NCI-H526 treated with DMSO at 0.1 percent for 48 hours (cell line): ENCODE data around the gene CARD10.

Experiments
- DNase-seq: peaks from one replicate; lab custom pipeline; 2025; lab: John Stamatoyannopoulos, UW

Gene CARD10

DNA sequence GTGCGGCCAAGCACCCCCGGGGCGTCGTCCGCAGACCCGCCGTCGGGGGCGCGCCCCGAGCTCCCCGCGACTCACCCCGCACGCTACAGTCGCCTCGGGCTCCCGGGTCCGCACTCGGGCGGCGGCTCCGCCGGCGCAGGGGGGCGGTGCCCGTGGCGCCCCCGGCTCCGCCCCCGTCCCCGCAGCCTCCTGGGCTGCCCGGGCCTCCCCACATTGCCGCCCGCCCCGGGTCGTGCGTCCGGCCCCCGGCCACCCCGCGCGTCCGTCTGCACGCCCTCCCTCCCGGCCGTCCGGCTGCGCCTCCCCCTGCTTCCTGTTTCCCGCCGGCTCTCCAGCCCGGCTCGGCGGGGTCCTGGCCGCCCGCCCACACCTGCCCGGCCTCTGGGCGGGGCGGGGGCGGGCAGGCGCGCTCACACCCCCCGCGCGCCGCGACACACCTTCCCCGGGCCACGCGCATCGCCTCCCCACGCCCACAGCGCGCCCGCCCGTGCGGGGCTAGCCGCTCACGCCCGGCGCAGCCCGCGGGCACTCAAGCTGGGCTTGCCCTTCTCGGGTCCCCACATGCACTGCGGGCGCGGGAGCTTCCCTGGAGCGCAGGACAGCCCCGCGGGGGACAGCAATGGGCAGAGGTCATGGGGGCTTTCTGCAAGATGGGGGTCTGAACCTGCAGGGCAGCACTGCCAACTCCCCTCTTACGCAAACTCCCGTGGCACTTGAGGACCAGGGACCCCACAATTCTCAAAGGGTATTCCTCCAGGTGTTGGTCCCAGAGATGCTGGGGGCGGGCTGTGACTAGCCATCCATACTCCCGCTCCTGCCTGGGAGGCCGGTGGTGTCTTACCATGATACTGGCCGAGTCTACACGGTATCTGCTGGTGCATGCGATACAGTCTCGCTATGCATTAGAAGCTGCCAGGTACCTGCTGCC, at the start of gene CARD10:
CARD10 (minus strand) TSS at position 148 of the 928 bp plus-strand sequence. CDS start 215 bp downstream, outside the sequence.
- DNase-seq = no peak

DNA sequence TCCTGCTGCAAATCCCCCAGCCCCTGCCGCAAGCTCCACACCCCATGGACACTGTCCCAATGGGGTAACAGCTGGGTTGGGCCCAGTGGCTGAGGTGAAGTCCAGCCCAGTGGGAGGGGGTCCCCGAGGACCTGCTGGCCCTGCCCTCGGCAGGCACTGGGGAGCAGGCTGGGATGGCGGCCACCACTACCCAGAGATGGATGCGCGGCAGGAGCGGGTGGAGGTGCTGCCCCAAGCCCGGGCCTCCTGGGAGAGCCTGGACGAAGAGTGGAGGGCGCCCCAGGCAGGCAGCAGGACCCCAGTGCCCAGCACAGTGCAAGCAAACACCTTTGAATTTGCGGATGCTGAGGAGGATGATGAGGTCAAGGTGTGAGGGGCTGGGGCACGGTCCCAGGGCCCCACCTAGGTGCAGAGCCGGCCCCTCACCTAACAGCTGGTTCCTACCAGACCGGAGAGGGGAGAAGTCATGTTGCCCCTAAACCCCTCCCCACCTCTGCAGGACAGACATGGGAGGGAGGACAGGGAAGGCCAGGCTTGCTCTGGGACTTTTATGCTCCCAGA, 49.3 kb upstream of the CARD10 start:
- no peak for DNase-seq

DNA sequence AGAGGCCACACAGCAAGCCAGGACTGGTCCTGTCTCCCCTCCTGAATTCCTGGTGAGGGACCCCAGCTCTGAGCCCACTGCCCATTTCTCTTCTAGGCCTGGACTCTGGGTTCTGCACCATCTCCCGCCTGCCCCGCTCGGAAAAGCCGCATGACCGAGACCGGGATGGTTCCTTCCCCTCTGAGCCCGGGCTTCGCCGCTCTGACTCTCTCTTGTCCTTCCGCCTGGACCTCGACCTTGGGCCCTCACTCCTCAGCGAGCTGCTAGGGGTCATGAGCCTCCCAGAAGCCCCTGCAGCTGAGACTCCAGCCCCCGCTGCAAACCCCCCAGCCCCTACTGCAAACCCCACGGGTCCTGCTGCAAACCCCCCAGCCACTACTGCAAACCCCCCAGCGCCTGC, 48.8 kb upstream of the CARD10 start:
- DNase-seq = no peak

GRCh38 chr22:37566903-37567798, 47.9 kb upstream of the CARD10 start:
- peak; percentile 8 for DNase-seq

GRCh38 chr22:37566329-37566837, 47.2 kb upstream of the CARD10 start:
- DNase-seq = no peak

DNA sequence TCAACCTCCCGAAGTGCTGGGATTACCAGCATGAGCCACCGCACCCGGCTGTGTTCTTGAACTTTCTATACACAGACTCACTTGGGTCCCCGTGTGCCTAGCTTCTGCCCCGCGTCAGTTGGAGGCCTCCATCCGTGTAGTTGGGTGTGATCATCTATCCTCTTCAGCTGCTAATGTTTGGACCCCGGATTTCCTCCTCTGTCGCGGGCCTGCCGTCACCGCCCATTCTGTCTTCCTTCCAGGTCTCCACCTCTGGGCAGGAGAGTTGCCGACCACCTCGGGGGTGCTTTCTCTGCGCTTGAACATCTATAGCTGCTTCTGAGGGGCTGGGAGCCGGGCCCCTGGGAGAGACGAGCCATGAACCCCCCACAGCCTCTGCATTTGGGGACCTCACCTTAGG, 46.6 kb upstream of the CARD10 start:
- DNase-seq = no peak

GRCh38 chr22:37564111-37564711, 45.0 kb upstream of the CARD10 start:
- DNase-seq = no peak

- DNase-seq = peak; percentile 71
These were observed 44.2 kb upstream of the CARD10 start for GRCh38 chr22:37563153-37564081.

DNA sequence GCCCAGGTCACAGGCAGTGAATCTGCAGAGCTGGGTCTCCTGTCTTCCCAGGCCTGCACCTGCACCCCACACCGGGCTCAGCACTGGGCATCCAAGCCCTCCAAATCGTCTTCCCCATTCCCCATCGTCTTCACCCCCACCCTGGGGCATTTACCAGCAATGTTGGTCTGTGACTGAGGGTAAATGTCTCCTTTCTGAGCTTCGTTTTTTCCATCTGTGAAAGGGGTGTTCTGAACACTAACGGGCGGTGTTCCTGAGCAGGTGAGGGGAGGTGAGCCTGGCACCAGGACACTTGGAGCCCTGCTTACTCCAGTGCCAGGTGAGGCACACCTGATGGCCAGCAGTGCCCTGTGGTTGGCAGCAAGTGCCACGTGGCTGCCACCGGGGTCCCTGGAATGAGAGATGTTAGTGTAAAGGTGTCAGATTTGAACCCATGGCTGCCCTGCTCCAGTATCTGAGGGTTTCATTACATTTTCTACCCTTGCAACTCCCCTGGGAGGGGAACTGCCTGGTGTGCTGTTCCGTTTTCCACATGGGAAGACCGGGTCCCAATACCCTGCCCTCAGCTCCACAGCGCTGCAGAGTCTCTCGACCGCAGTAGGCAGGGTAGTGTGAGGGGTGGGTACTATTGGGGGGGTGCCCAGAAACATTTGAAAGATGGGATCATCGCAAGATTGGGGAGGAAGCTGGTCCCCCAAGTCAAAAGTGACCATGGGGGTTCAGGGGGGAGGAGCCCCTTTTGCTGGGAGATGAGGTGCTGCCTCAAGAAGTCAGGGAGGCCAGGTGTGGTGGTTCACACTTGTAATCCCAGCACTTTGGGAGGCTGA, 43.0 kb upstream of the CARD10 start:
- no peak for DNase-seq

- DNase-seq = no peak
These were observed 42.2 kb upstream of the CARD10 start for GRCh38 chr22:37561212-37562048.

DNA sequence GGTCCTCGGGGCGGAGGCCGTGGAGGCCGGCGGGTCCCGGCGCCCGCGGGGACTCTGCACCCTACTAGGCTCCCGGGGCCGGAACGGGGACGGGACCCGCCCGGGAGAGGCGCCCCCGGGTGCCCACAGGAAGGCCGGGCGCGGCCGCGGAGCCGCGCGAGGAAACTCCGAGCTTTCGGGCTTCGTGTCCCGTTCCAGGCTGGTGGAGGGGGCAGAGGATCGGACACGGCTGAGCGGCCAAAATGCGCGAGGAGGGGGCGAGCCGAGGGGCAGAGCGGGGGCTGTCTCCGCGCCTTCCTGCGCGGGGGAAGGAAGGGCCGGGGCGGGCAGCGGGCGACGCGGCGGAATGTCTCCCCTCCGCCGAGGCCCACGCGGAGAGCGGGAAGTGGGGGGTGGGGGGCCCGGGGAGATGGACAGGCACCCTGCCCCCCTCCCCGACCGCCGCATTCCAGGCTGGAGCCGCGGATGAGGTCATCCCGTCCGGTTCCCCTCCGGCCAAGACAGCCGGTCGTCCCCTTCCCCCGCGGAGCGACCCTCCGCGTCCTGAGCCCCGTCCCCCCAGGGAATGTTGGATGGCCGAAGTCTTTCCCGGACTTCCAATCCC, 41.5 kb upstream of the CARD10 start:
- no peak for DNase-seq

GRCh38 chr22:37559901-37560607, 40.8 kb upstream of the CARD10 start, which contains the start of gene CDC42EP1:
Gene CDC42EP1 (plus strand): TSS chr22:37560480. CDS start chr22:37566350, 5,870 bp downstream.
- no peak for DNase-seq

DNA sequence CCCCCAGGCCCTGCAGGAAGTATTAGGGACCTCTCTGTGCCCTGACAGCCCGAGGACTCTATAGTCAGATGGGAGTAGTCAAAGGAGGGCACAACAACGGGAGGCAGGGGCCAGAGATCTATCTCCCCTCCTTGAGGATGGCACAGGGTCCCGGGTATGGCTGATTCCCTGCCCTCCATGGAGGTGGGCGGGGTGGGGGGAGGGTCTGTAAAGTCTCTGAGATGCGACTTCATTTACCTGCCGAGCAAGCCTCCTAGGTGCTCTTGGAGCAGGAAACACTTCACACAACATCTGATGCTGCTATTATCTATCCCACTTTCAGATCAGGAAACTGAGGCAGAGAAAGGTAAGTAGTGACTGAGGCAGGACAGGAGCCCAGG, 40.3 kb upstream of the CARD10 start:
- DNase-seq = no peak

DNA sequence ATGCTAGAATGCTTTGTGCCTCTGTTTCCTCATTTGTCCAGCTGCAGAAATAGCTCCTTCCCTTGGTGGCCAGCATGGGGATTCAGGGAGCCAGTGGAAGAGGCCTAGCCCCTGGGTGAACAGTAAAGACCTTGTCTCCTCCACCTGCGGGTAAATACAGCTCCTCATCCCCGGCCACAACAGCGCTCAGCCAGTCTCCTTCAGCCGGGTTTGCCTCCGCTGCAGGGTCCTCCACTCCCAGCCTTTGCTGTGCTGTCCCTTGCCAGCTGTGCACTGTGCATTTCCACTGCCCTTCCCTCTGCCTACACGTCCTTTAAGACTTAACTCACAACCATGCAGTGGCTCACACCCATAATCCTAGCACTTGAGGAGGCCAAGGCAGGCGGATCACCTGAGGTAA, 39.6 kb upstream of the CARD10 start:
- no peak for DNase-seq

GRCh38 chr22:37557321-37558001, 38.2 kb upstream of the CARD10 start:
- no peak for DNase-seq

- DNase-seq = no peak
These were observed 37.5 kb upstream of the CARD10 start for GRCh38 chr22:37556710-37557109.

GRCh38 chr22:37555029-37555428, 35.8 kb upstream of the CARD10 start:
- DNase-seq = no peak
